Prostate gland (tissue), 2 donors: ENCODE results near the gene KCNG2.

ENCODE experiments used
- CTCF ChIP-seq, 4 experiments: fragments of 200-600 bp in 2 of 4; fragments of 450-650 bp in 2 of 4; sonication (generic) in 2 of 4; IDR thresholded peaks; 1 replicate in 3 of 4; 2 replicates in 1 of 4; pipeline ENCODE4 v1.5.1; 2016 to 2019; ENCODE audit warnings: antibody characterized with exemption in 4 of 4, mild to moderate bottlenecking in 2 of 4, moderate library complexity in 2 of 4
- POLR2A ChIP-seq: fragments of 450-650 bp; IDR thresholded peaks from one replicate; pipeline ENCODE4 v1.6.1; 2016; ENCODE audit warnings: antibody characterized with exemption, mild to moderate bottlenecking
- POLR2AphosphoS5 ChIP-seq: sonication (generic); formaldehyde crosslinking; IDR thresholded peaks from one replicate; pipeline ENCODE4 v1.6.1; 2017; ENCODE audit warnings: antibody characterized with exemption

- no peak for TF ChIP-seq POLR2A
- TF ChIP-seq CTCF (IDR thresholded peaks at IDR 0.05), result no peak
- TF ChIP-seq POLR2AphosphoS5, result no peak
These were observed 130.8 kb downstream of the KCNG2 start for GRCh38 chr18:79928563-79928960.
